ENCODE data around the gene CSMD2.
"Not testable (repeated sequence)": the region's sequence is repeated elsewhere in the genome, so short reads cannot be mapped to it uniquely, and the experiment has no call there.

The CSMD2 gene

GRCh38 chr1:34082085-34082670 lies 82.9 kb downstream of the CSMD2 start:
- H3K56ac ChIP-seq (ENCODE audit: low read length); H4K5ac ChIP-seq (ENCODE audit: low read length); H4K8ac ChIP-seq (ENCODE audit: low read depth, low read length); H3K4me2 ChIP-seq (ENCODE audit: low read length); H3K4me3 ChIP-seq (ENCODE audit: low read length); H3K4me1 ChIP-seq (ENCODE audit: control insufficient read depth, low read depth, low read length); DNase-seq; H3K27ac ChIP-seq (ENCODE audit: low read depth, low read length); H2BK120ac ChIP-seq (ENCODE audit: low read depth, low read length); H3K36me3 ChIP-seq (ENCODE audit: control insufficient read depth, insufficient read depth, low read length); H2AK5ac ChIP-seq (ENCODE audit: low read length); H3K4ac ChIP-seq (ENCODE audit: low read depth, low read length); H3K9ac ChIP-seq (ENCODE audit: low read length); H3K23ac ChIP-seq (ENCODE audit: low read length); H2BK15ac ChIP-seq (replicated peaks; ENCODE audit: low read depth); H3K27me3 ChIP-seq (ENCODE audit: insufficient read depth, low read length, poor library complexity); H3K79me2 ChIP-seq (ENCODE audit: control insufficient read depth, insufficient read depth, low read length); H2BK5ac ChIP-seq (ENCODE audit: low read length); H3K18ac ChIP-seq (ENCODE audit: low read length): not testable (repeated sequence)
- H3K79me1 ChIP-seq (ENCODE audit: low read length), result peaks cover 13% of the 10 kb centered on the region
- WGBS (ENCODE audit: extremely low coverage, insufficient coverage, low lambda C conversion rate), result no CpG with 5 or more reads among the region's 43 CpGs

GRCh38 chr1:34078383-34078782 lies 86.6 kb downstream of the CSMD2 start:
- H3K4me3 ChIP-seq (ENCODE audit: low read length), result no peak overlapping the region

GRCh38 chr1:34075576-34075975 lies 89.5 kb downstream of the CSMD2 start:
- no peak overlapping the region for H3K4ac ChIP-seq (ENCODE audit: low read depth, low read length)
- no peaks in the 10 kb centered on the region for H3K36me3 ChIP-seq (ENCODE audit: control insufficient read depth, insufficient read depth, low read length)
- no peak overlapping the region for H3K56ac ChIP-seq (ENCODE audit: low read length)
- DNase-seq, result no peak
- no peak overlapping the region for H3K9ac ChIP-seq (ENCODE audit: low read length)
- H3K27me3 ChIP-seq (ENCODE audit: insufficient read depth, low read length, poor library complexity), result no peaks in the 10 kb centered on the region
- no peak overlapping the region for H2AK5ac ChIP-seq (ENCODE audit: low read length)
- no peak overlapping the region for H4K8ac ChIP-seq (ENCODE audit: low read depth, low read length)
- H3K27ac ChIP-seq (ENCODE audit: low read depth, low read length), result no peak overlapping the region
- no peaks in the 10 kb centered on the region for H3K4me1 ChIP-seq (ENCODE audit: control insufficient read depth, low read depth, low read length)
- no CpG with 5 or more reads among the region's 7 CpGs for WGBS (ENCODE audit: extremely low coverage, insufficient coverage, low lambda C conversion rate)
- no peak overlapping the region for H4K5ac ChIP-seq (ENCODE audit: low read length)
- H2BK15ac ChIP-seq (replicated peaks; ENCODE audit: low read depth), result no peak overlapping the region
- H2BK120ac ChIP-seq (ENCODE audit: low read depth, low read length), result no peak overlapping the region
- no peak overlapping the region for H3K23ac ChIP-seq (ENCODE audit: low read length)
- H3K4me2 ChIP-seq (ENCODE audit: low read length), result no peak overlapping the region
- H2BK5ac ChIP-seq (ENCODE audit: low read length), result no peak overlapping the region
- no peak overlapping the region for H3K18ac ChIP-seq (ENCODE audit: low read length)
- peaks cover 10% of the 10 kb centered on the region for H3K79me1 ChIP-seq (ENCODE audit: low read length)
- H3K4me3 ChIP-seq (ENCODE audit: low read length), result no peak overlapping the region
- H3K79me2 ChIP-seq (ENCODE audit: control insufficient read depth, insufficient read depth, low read length), result peaks cover 3% of the 10 kb centered on the region

More at GRCh38 chr1:34078383-34078782, 86.6 kb downstream of the CSMD2 start:
- Histone ChIP-seq H3K79me2 (ENCODE audit: control insufficient read depth, insufficient read depth, low read length) (peaks cover 3% of the 10 kb centered on the region), H3K27me3 (ENCODE audit: insufficient read depth, low read length, poor library complexity) (no peaks in the 10 kb centered on the region), H4K5ac (ENCODE audit: low read length) (no peak overlapping the region), H3K27ac (ENCODE audit: low read depth, low read length) (no peak overlapping the region), H3K18ac (ENCODE audit: low read length) (no peak overlapping the region), H2AK5ac (ENCODE audit: low read length) (no peak overlapping the region), H3K9ac (ENCODE audit: low read length) (no peak overlapping the region), H2BK15ac (replicated peaks; ENCODE audit: low read depth) (no peak overlapping the region), H3K4ac (ENCODE audit: low read depth, low read length) (no peak overlapping the region), H3K79me1 (ENCODE audit: low read length) (peaks cover 10% of the 10 kb centered on the region), H3K4me2 (ENCODE audit: low read length) (no peak overlapping the region), H4K8ac (ENCODE audit: low read depth, low read length) (no peak overlapping the region), H2BK120ac (ENCODE audit: low read depth, low read length) (no peak overlapping the region), H3K23ac (ENCODE audit: low read length) (no peak overlapping the region), H2BK5ac (ENCODE audit: low read length) (no peak overlapping the region), H3K56ac (ENCODE audit: low read length) (no peak overlapping the region), H3K4me1 (ENCODE audit: control insufficient read depth, low read depth, low read length) (no peaks in the 10 kb centered on the region), H3K36me3 (ENCODE audit: control insufficient read depth, insufficient read depth, low read length) (no peaks in the 10 kb centered on the region)
- DNase-seq, result no peak
- WGBS (ENCODE audit: extremely low coverage, insufficient coverage, low lambda C conversion rate), result no CpG with 5 or more reads among the region's 4 CpGs

- H2BK5ac ChIP-seq (ENCODE audit: low read length), result no peak overlapping the region
- no peak overlapping the region for H2BK120ac ChIP-seq (ENCODE audit: low read depth, low read length)
- no peak overlapping the region for H3K56ac ChIP-seq (ENCODE audit: low read length)
- peaks cover 3% of the 10 kb centered on the region for H3K79me2 ChIP-seq (ENCODE audit: control insufficient read depth, insufficient read depth, low read length)
- no peak overlapping the region for H3K9ac ChIP-seq (ENCODE audit: low read length)
- no peak overlapping the region for H3K18ac ChIP-seq (ENCODE audit: low read length)
- no CpG with 5 or more reads among the region's 3 CpGs for WGBS (ENCODE audit: extremely low coverage, insufficient coverage, low lambda C conversion rate)
- H2BK15ac ChIP-seq (replicated peaks; ENCODE audit: low read depth), result no peak overlapping the region
- H3K4me2 ChIP-seq (ENCODE audit: low read length), result no peak overlapping the region
- H3K27ac ChIP-seq (ENCODE audit: low read depth, low read length), result no peak overlapping the region
- no peak overlapping the region for H4K5ac ChIP-seq (ENCODE audit: low read length)
- H2AK5ac ChIP-seq (ENCODE audit: low read length), result no peak overlapping the region
- H3K36me3 ChIP-seq (ENCODE audit: control insufficient read depth, insufficient read depth, low read length), result no peaks in the 10 kb centered on the region
- no peak overlapping the region for H3K4ac ChIP-seq (ENCODE audit: low read depth, low read length)
- no peaks in the 10 kb centered on the region for H3K27me3 ChIP-seq (ENCODE audit: insufficient read depth, low read length, poor library complexity)
- H3K79me1 ChIP-seq (ENCODE audit: low read length), result peaks cover 6% of the 10 kb centered on the region
- no peak for DNase-seq
- H4K8ac ChIP-seq (ENCODE audit: low read depth, low read length), result no peak overlapping the region
- H3K4me3 ChIP-seq (ENCODE audit: low read length), result no peak overlapping the region
- H3K23ac ChIP-seq (ENCODE audit: low read length), result no peak overlapping the region
- H3K4me1 ChIP-seq (ENCODE audit: control insufficient read depth, low read depth, low read length), result no peaks in the 10 kb centered on the region
Measured at GRCh38 chr1:34073028-34073695, 91.9 kb downstream of the CSMD2 start.

- Histone ChIP-seq H3K36me3 (ENCODE audit: control insufficient read depth, insufficient read depth, low read length) (no peaks in the 10 kb centered on the region), H2BK5ac (ENCODE audit: low read length) (no peak overlapping the region), H4K5ac (ENCODE audit: low read length) (no peak overlapping the region), H3K4me3 (ENCODE audit: low read length) (no peak overlapping the region), H3K18ac (ENCODE audit: low read length) (no peak overlapping the region), H3K27ac (ENCODE audit: low read depth, low read length) (no peak overlapping the region), H2BK15ac (replicated peaks; ENCODE audit: low read depth) (no peak overlapping the region), H3K27me3 (ENCODE audit: insufficient read depth, low read length, poor library complexity) (no peaks in the 10 kb centered on the region), H3K56ac (ENCODE audit: low read length) (no peak overlapping the region), H2BK120ac (ENCODE audit: low read depth, low read length) (no peak overlapping the region), H3K9ac (ENCODE audit: low read length) (no peak overlapping the region), H3K79me1 (ENCODE audit: low read length) (peaks cover 3% of the 10 kb centered on the region), H3K4ac (ENCODE audit: low read depth, low read length) (no peak overlapping the region), H3K4me2 (ENCODE audit: low read length) (no peak overlapping the region), H3K4me1 (ENCODE audit: control insufficient read depth, low read depth, low read length) (no peaks in the 10 kb centered on the region), H4K8ac (ENCODE audit: low read depth, low read length) (no peak overlapping the region), H2AK5ac (ENCODE audit: low read length) (no peak overlapping the region), H3K23ac (ENCODE audit: low read length) (no peak overlapping the region), H3K79me2 (ENCODE audit: control insufficient read depth, insufficient read depth, low read length) (peaks cover 3% of the 10 kb centered on the region)
- no CpG with 5 or more reads among the region's 5 CpGs for WGBS (ENCODE audit: extremely low coverage, insufficient coverage, low lambda C conversion rate)
- DNase-seq, result peak; percentile 41
Measured at GRCh38 chr1:34070201-34070836, 94.7 kb downstream of the CSMD2 start.

Measured in mesendoderm (in vitro differentiated cells).